Hematopoietic multipotent progenitor cell treated with erythropoietin and hydrocortisone succinate and interleukin-3 and kit ligand, for 4 days (in vitro differentiated cells): ENCODE data around the gene ZNF184.

Experiments used
- DNase-seq: peaks from one replicate; pipeline ENCODE4 v3.0.0-alpha.2; 2015

ZNF184 gene

DNA sequence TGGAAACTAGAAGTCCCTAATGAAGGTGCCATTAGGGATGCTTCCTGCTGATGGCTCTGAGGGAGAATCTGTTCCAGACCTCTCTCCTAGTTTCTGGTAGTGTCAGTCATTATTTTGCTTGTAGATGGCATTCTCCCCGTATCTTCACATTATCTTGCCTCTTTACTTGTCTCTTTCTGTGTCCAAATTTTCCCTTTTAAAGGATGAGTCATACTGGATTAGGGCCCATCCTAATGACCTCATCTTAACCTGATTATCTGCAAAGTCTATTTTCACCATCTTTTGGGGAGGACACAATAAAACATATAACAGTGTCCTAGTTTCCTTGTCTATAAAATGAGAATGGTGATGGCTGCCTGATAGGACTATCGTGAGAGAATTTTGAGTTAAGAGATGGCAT is 57.0 kb downstream of the ZNF184 start:
- DNase-seq = no peak

DNA sequence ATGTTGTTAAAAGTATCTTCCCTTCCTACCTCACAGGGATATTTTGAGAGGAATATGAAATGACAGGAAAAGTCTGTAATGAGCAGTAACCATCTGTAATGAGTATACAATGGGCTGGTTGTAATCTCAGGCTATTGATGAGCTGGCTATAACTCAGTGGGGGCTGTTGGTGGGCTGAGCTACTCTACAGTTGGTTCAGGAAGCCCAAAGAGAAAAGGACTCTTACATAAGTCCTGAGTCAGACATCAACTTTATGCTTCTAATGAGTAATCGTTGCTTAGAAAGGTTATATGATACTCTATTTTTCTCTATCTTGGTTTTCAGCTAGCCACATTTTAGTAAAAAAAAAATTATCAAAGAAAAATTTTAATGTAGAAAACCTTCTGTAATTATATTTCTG is 57.9 kb downstream of the ZNF184 start:
- DNase-seq = no peak

DNA sequence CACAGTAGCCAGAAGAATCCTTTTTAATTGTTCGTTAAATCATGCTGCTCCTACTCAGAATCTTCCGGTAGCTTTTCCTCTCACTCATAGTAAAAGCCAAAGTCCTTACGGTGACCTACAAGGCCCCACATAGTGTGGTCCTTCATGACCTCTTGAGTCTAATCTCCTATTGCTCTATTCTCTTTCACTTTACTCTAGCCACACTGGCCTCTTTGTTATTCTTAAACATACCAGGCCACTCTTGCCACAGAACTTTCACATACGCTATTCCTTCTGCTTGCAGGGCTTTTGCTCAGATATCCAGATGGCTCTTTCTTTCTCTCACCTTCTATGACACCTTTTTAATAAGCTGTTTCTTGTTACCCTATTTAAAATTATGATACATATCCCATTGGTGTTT is 58.6 kb downstream of the ZNF184 start:
- DNase-seq = no peak

DNA sequence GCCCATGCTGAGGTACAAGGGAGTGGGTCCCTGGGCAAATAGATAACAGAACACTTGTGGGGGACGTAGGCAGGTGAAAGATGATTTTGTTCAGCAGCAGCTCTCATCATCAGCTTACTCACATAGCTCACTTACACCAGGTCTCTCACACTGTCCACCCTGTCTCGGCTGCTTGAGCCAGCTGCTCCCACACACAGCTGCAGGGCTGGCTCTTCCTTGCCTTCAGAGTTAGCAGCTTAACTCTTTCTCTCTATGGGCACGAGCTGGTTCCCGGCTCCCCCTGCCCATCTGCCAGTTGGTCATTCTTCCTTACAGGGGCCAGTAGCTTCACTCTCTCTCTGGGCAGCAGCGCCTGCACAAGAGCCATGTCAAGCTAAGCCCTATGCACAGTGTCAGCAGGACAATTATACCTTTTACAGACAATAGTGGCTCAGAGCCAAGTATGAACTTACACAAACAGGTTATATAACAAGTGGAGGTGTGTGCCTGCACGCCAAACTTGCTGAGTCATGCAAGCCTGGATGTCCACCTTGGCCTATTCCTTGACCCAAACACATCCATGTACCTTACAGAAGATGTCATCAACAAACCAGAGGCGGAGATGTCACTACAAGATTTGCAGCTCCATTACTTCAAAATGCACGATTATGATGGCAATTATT is 65.6 kb downstream of the ZNF184 start:
- no peak for DNase-seq

DNA sequence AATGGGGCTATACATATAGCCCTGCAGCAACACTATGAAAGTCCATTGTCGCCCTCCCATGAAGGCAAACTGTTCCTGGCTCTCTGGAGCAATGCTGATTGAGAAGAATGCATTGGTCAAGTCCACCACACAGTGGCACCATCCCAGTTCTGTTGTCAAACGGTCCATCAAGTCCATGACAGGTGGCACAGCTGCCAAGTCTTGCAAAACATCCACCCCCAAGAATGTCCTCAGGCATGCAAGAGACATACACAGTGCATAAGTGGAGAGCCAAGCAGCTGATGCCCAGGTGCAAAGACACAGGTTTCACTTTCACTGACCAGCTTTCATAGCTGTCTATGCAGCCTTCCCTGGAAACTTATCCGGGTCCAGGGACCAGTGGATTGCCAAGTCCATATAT is 66.8 kb downstream of the ZNF184 start:
- no peak for DNase-seq

DNA sequence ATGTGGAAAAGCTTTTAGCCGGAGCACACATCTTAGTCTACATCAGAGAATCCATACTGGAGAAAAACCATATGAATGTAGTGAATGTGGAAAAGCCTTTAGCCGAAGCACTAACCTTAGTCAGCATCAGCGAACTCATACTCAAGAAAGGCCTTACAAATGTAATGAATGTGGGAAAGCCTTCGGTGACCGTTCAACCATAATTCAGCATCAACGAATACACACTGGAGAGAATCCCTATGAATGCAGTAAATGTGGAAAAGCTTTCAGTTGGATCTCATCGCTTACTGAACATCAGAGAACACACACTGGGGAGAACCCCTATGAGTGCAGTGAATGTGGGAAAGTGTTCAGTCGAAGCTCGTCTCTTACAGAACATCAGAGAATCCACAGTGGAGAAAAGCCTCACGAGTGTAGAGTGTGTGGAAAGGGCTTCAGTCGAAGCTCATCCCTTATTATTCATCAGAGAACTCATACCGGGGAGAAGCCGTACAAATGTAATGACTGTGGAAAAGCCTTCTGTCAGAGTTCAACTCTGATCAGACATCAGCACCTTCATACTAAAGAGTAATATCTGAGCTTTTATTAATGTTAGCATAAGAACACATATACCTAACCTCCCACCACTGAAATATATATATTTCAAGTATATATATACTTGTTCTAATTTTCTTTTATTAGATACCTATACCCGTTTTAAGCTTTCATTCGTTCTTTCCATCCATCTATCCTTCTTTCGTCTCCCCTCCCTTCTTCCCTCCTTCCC is 71.8 kb downstream of the ZNF184 start:
- no peak for DNase-seq
